Loucy (cell line): ENCODE data around the gene MAX.

Experiments used
- CTCF ChIP-seq: fragments of 200-600 bp; sonication (generic); conservative IDR thresholded peaks from 2 replicates; pipeline ENCODE4 v1.5.1; 2014; ENCODE audit warnings: mild to moderate bottlenecking, antibody characterized with exemption, low read length
- EZH2phosphoT487 ChIP-seq: fragments of 200-600 bp; IDR thresholded peaks from 2 replicates; pipeline ENCODE4 v1.6.1; 2018; ENCODE audit warnings: antibody characterized with exemption, mild to moderate bottlenecking, moderate library complexity, borderline replicate concordance

- TF ChIP-seq CTCF (no peak), EZH2phosphoT487 (no peak)
Observed at GRCh38 chr14:65079768-65080167, 22.5 kb downstream of the MAX start.
